Mesothelial cell of epicardium (in vitro differentiated cells): ENCODE results near the gene HCRT. TPM values are rescaled to one million over a fixed set of nuclear protein-coding genes. Genes with fewer than 3 reads are reported as not detected.
A peak's percentile ranks its signal among the peaks of the same experiment; 100 is the strongest.
"Not testable (repeated sequence)": the region's sequence is repeated elsewhere in the genome, so short reads cannot be mapped to it uniquely, and the experiment has no call there.

Source experiments
- DNase-seq, 2 experiments: peaks; one replicate each; pipeline ENCODE4 v3.0.0; 2021; ENCODE audit warnings: low spot score in 2 of 2; ENCODE audit not compliant: unreplicated experiment in 2 of 2
- H3K27ac Mint-ChIP-seq: 2 replicates; pipeline ENCODE4 v1.8.0; 2021; ENCODE audit warnings: mixed read lengths
- H3K27me3 Mint-ChIP-seq: 2 replicates; pipeline ENCODE4 v1.8.0; 2021; ENCODE audit warnings: low read depth, mixed read lengths
- H3K36me3 Mint-ChIP-seq: 2 replicates; pipeline ENCODE4 v1.8.0; 2021; ENCODE audit warnings: mixed read lengths
- H3K4me1 Mint-ChIP-seq: 2 replicates; pipeline ENCODE4 v1.8.0; 2021; ENCODE audit warnings: mixed read lengths
- H3K4me3 Mint-ChIP-seq: 2 replicates; pipeline ENCODE4 v1.8.0; 2021; ENCODE audit warnings: mild to moderate bottlenecking, moderate library complexity, mixed read lengths
- H3K9me3 Mint-ChIP-seq: 2 replicates; pipeline ENCODE4 v1.8.0; 2021; ENCODE audit warnings: mixed read lengths
- total RNA-seq: library from RNA; stranded (reverse); gene quantifications from 3 replicates; pipeline ENCODE4 v1.2.1, GENCODE V29; 2021
- TF ChIP-seq, protein P1 (sequence below): fragments of 200-600 bp; sonication (generic); IDR thresholded peaks from one replicate; pipeline ENCODE4 v1.5.0; 2021; ENCODE audit warnings: antibody characterized with exemption; ENCODE audit not compliant: unreplicated experiment

The HCRT gene
- total RNA-seq, 1 donor from 2014 or later, result not detected

DNA sequence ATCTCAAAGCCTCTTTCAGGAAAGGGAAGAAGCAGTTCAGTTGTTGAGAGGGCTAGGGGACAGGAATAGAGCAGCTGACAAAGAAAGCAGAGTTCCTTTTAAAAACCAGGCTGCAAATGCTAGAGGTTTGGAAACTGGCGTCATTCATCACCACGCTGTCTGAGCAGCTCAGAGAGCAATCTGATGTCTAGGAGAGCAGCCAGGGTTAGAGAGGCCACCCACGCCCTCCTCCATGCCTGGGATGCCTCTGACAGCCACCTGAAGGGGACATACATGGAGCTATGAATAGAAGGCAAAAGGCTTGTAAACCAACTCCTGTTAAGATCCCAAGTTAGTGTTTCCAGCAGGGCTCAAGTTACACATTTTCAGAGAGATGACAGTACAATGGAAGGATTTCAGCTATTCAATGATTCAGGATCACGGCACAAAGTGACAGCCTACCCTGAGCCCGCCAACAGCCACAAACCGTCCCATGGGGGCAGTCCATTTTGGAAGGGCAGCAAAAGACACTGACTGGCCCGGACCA, 42.8 kb downstream of the HCRT start:
- Mint-ChIP-seq H3K27ac (peak overlapping the region; percentile 73), H3K9me3 (no peaks in the 10 kb centered on the region), H3K4me3 (no peak overlapping the region)

DNA sequence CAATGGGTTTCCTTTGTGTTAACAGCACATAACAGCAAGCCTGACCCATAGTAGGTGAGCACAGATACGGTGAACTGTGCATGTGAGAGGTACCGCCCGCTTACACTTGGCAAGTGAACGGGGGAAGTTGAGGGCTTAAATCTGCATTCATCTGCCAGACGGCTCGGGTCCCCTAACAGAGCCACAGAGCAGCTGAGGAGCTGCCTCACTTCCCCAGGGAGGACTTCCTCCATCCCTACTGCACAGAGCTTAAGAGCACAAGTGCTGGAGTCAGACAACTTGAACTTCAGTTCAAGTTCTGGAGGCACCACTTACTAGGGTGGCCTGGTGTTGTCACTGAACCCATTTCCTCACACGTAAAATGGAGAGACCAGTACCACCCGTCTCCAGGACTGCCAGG, 43.9 kb downstream of the HCRT start:
- H3K27ac Mint-ChIP-seq, result no peak overlapping the region
- H3K36me3 Mint-ChIP-seq, result peaks cover 5% of the 10 kb centered on the region
- no peak for DNase-seq
- H3K9me3 Mint-ChIP-seq, result no peaks in the 10 kb centered on the region
- no peaks in the 10 kb centered on the region for H3K27me3 Mint-ChIP-seq
- TF ChIP-seq, protein P1, sequence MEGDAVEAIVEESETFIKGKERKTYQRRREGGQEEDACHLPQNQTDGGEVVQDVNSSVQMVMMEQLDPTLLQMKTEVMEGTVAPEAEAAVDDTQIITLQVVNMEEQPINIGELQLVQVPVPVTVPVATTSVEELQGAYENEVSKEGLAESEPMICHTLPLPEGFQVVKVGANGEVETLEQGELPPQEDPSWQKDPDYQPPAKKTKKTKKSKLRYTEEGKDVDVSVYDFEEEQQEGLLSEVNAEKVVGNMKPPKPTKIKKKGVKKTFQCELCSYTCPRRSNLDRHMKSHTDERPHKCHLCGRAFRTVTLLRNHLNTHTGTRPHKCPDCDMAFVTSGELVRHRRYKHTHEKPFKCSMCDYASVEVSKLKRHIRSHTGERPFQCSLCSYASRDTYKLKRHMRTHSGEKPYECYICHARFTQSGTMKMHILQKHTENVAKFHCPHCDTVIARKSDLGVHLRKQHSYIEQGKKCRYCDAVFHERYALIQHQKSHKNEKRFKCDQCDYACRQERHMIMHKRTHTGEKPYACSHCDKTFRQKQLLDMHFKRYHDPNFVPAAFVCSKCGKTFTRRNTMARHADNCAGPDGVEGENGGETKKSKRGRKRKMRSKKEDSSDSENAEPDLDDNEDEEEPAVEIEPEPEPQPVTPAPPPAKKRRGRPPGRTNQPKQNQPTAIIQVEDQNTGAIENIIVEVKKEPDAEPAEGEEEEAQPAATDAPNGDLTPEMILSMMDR, result no peak
- H3K4me3 Mint-ChIP-seq, result no peak overlapping the region
- H3K4me1 Mint-ChIP-seq, result peaks cover 17% of the 10 kb centered on the region

More for the DNA sequence above, 42.8 kb downstream of the HCRT start:
- Mint-ChIP-seq H3K4me1 (peaks cover 17% of the 10 kb centered on the region), H3K36me3 (peaks cover 5% of the 10 kb centered on the region), H3K27me3 (no peaks in the 10 kb centered on the region)
- no peak for DNase-seq
- TF ChIP-seq, protein P1, result no peak

GRCh38 chr17:42140690-42141089, 44.6 kb downstream of the HCRT start:
- not testable (repeated sequence) for H3K27ac Mint-ChIP-seq, H3K36me3 Mint-ChIP-seq, H3K4me3 Mint-ChIP-seq, H3K27me3 Mint-ChIP-seq, DNase-seq, H3K9me3 Mint-ChIP-seq
- H3K4me1 Mint-ChIP-seq, result peaks cover 20% of the 10 kb centered on the region

DNA sequence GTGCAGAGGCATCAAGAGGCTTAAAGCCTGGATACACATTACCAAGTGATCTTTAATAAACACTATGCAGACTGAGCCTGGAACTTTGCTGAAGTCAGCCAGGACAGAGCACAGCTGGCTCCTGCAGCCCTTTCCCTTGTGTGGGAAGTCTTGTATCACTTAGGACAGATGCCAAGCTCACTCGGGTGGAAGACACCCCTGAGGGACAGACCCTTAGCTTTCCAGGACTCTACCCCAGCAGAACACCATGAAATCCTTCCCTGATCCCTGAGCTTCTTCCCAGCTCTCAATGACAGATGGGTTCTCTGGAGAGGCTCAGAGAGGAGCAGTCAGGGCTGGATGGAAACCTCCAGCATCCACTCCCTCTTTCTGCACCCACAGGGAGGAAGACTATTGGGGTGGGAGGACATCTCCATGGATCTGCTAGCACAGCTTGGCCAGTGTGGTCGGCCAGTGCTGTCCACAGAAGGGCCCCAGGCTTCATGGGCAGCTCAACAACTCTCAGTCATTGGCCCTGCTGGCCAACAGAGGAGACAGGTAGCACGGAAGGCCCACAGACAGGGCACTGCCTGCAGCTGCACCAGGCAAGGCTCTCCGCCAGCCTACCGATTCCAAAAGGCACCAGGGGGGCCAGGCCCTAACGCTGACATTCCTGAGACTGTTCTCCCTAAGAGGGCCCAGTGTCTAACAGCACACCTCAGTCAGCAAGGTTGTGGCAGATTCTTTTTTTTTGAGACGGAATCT, 46.3 kb downstream of the HCRT start:
- Mint-ChIP-seq H3K9me3 (no peaks in the 10 kb centered on the region), H3K4me1 (peaks cover 24% of the 10 kb centered on the region), H3K4me3 (no peak overlapping the region), H3K27me3 (no peaks in the 10 kb centered on the region), H3K27ac (peak overlapping the region; percentile 53), H3K36me3 (peaks cover 5% of the 10 kb centered on the region)
- TF ChIP-seq, protein P1, result no peak
- no peak for DNase-seq

DNA sequence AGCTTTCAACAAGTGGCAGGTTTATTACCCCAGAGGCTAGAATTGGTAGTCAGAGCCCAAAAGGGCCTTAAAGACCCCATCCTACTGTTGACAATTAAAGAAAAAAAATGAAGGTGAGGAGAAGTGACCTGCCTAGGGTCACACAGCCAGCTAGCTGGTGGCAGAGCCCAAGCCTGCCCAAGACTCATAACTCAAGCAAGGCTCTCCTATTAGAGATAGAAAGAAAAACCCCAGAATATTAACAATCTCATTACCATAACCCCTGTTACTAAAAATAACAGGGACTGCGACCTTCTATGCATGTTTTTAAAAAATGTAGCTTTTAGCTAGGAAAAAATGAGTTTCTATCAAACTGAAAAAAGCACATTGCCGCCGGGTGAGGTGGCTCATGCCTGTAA, 48.6 kb downstream of the HCRT start:
- H3K27ac Mint-ChIP-seq, result no peak overlapping the region
- H3K4me1 Mint-ChIP-seq, result peaks cover 19% of the 10 kb centered on the region
- DNase-seq, result no peak
- no peaks in the 10 kb centered on the region for H3K27me3 Mint-ChIP-seq
- no peaks in the 10 kb centered on the region for H3K9me3 Mint-ChIP-seq
- no peak overlapping the region for H3K4me3 Mint-ChIP-seq
- TF ChIP-seq, protein P1, result no peak
- peaks cover 5% of the 10 kb centered on the region for H3K36me3 Mint-ChIP-seq
